GM12801 (cell line): ENCODE data around the gene CCDC30.

ENCODE experiments used
- TF ChIP-seq, protein P1 (sequence below): IDR thresholded peaks from one replicate; pipeline ENCODE4 v1.5.1; 2011; ENCODE audit warnings: control low read depth; ENCODE audit not compliant: insufficient read length; ENCODE audit errors: extremely low read depth

CCDC30 gene

DNA sequence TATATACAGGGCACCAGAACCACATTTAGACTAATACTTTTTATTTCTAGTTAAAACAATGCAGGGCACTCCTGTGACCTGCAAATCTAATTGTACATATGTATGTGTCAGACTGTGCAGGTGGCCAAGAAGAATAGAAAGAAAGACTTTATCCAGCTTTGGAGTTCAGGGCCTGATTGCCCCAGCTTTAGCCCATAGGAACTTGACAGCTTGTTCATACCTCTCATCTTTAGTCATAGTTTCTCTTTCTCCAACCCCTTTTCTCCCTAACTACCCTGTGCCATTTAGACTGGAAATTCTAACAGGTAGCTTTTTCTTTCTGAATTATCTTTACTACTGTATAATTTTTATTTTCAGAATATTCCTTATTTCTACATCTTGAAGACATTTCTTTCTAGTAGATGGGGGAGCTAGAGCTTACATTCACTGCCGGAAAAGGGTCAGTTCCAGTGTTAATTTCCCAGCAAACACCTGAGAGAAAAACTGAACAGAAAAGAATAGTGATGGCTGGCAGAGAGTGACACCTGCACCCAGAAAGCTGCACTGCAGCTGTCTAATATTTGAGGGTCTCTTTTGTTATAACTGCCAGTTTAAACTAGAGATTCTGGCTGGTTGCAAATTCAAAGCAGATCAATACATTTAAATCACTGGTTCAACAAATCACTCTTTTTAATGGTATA lies 227.5 kb downstream of the CCDC30 start:
- TF ChIP-seq, protein P1, sequence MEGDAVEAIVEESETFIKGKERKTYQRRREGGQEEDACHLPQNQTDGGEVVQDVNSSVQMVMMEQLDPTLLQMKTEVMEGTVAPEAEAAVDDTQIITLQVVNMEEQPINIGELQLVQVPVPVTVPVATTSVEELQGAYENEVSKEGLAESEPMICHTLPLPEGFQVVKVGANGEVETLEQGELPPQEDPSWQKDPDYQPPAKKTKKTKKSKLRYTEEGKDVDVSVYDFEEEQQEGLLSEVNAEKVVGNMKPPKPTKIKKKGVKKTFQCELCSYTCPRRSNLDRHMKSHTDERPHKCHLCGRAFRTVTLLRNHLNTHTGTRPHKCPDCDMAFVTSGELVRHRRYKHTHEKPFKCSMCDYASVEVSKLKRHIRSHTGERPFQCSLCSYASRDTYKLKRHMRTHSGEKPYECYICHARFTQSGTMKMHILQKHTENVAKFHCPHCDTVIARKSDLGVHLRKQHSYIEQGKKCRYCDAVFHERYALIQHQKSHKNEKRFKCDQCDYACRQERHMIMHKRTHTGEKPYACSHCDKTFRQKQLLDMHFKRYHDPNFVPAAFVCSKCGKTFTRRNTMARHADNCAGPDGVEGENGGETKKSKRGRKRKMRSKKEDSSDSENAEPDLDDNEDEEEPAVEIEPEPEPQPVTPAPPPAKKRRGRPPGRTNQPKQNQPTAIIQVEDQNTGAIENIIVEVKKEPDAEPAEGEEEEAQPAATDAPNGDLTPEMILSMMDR: no peak

DNA sequence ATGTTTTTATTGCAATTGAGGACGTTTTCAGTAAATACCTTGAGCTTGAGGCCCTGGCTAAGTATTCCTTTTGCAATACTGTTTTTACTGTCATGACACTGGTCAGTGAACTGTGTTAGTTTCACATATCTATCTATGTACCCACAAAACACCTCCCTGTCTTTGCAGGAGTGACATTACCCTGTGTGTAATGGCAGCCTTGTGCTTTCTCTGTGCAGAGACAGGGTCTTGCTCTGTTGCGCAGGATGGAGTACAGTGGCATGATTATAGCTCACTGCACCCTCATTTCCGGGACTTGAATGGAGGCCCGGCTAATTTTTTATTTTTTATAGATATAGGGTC lies 228.0 kb downstream of the CCDC30 start:
- TF ChIP-seq, protein P1: no peak

DNA sequence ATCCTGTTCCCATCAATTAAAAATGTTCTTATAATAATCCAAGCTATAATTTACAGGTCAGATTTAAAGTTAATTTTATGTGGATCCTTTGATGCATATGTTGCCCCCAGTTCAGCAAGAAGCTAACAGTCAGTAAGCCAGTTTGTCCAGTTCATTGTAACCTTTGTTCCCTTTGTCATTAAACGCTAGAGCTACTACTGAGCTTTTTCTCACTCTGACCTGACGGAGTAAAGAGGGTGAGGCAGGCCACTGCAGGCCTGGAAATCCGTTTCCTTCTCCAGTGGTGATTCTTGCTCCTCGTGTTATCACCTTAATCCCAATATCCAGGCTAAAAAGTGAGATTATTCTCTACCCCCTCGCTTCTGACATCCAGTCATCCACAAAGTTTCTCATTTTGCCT lies 229.4 kb downstream of the CCDC30 start:
- TF ChIP-seq, protein P1: no peak

DNA sequence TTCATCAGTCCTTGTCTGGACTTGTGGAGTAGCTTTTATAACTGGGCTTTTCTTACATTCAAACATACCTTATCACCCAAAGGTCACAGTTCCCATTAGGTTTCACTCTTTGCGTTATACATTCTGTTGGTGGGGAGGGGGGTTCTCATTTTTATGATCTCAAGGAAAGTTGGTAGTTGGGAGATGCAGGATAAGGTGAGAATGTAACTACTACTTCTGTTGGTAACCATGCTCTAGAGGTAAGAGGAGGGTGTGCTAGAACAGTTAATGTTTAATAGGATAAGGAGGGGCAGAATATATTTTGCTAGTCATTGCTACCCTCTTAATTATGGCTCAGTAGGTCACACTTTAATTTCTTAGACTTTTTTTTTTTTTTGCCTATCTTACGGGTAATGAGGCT lies 229.8 kb downstream of the CCDC30 start:
- TF ChIP-seq, protein P1: no peak

DNA sequence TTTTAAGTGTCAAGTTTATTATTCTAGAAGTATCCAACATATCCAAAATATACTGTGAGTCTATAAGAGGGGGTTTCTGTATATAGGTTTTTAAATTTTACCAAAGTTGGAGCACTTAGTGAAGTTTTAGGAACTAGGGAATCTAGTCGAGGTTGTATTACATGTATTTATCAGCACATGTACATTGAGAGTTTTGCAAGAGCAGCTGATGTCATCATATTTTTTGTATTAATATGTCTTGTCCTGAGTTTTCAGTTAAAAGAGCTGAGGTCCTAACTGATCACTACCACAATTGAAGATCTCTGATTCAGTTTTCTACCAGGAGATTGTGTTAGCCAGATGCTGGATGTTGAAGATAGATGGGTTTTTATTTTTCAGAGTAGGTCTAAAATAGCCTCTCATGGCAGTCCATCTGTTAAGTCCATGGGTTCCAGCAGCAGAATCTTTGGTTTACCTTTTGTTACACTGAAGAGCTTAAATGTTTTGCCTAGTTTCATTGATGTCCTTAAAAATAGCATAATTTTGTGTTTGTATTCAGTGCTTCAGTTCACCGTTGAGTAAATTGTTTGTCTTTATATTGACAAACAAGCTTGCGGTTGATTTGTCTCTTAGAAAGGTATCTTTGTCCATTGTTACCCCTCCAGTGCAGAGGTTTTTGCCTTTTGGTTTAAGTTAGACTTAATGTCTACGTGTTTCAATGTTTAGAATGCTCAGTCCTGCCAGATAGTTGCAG lies 235.2 kb downstream of the CCDC30 start:
- TF ChIP-seq, protein P1: no peak

GRCh38 chr1:42700006-42700405 lies 236.9 kb downstream of the CCDC30 start:
- TF ChIP-seq, protein P1: no peak

GRCh38 chr1:42703888-42704464 lies 240.9 kb downstream of the CCDC30 start:
- TF ChIP-seq, protein P1: no peak
